Lung (tissue), 12 donors: ENCODE data around the gene NANOS2. TPM values are rescaled to one million over a fixed set of nuclear protein-coding genes. Genes with fewer than 3 reads are reported as not detected.

Experiments
- ATAC-seq: fragments of 200-7000 bp; cut with Tn5 transposase; one replicate; pipeline ENCODE4 v1.9.1; 2020; ENCODE audit warnings: moderate number of reproducible peaks; ENCODE audit not compliant: insufficient read depth, low FRiP score
- DNase-seq, 3 donors: peaks; one replicate each; pipeline ENCODE4 v3.0.0-alpha.2; 2013 to 2017
- H3K27ac ChIP-seq, 2 donors: one replicate each; pipeline ENCODE4 v1.5.1; 2013; ENCODE audit warnings: mild to moderate bottlenecking in 2 of 2, moderate library complexity in 2 of 2, control low read depth in 1 of 2, inconsistent platforms in 1 of 2, low read depth in 1 of 2, low read length in 1 of 2
- H3K27me3 ChIP-seq, 3 donors: one replicate each; pipeline ENCODE4 v1.5.1; 2013; ENCODE audit warnings: low read length in 2 of 3; ENCODE audit not compliant: control insufficient read depth in 3 of 3, insufficient read depth in 3 of 3
- H3K36me3 ChIP-seq, 4 donors: one replicate each; pipeline ENCODE4 v1.5.1; 2013; ENCODE audit warnings: low read length in 4 of 4, mild to moderate bottlenecking in 1 of 4, moderate library complexity in 1 of 4; ENCODE audit not compliant: control insufficient read depth in 4 of 4, insufficient read depth in 4 of 4
- H3K4me1 ChIP-seq, 5 donors: one replicate each; pipeline ENCODE4 v1.5.1; 2013; ENCODE audit warnings: low read length in 5 of 5, mild to moderate bottlenecking in 2 of 5, moderate library complexity in 1 of 5; ENCODE audit not compliant: control insufficient read depth in 5 of 5, insufficient read depth in 5 of 5
- H3K4me3 ChIP-seq: one replicate; pipeline ENCODE4 v1.5.1; 2013; ENCODE audit warnings: mild to moderate bottlenecking, control low read depth, moderate library complexity
- H3K9ac ChIP-seq, 2 donors: one replicate each; pipeline ENCODE4 v1.5.1; 2013; ENCODE audit warnings: low read length in 2 of 2, control low read depth in 1 of 2; ENCODE audit not compliant: insufficient read depth in 1 of 2
- H3K9me3 ChIP-seq, 4 donors: one replicate each; pipeline ENCODE4 v1.5.1; 2013; ENCODE audit warnings: low read length in 3 of 4, mild to moderate bottlenecking in 1 of 4, moderate library complexity in 1 of 4; ENCODE audit not compliant: control insufficient read depth in 4 of 4, insufficient read depth in 3 of 4
- WGBS, 2 donors: extraction: QIAGEN DNeasy Blood & Tissue Kit; methylation state at CpG; one replicate each; pipeline ENCODE4 v1.1.7; 2013; 5-methylcytosine and 5-hydroxymethylcytosine counted together
- polyA plus RNA-seq, 2 donors: library from polyadenylated mRNA; stranded (reverse); fragments of 200-250 nt; gene quantifications; one replicate each; pipeline ENCODE4 v1.2.1, GENCODE V29; 2013
- total RNA-seq, 2 donors: library from RNA; depleted of rRNA in 1 of 2; stranded (reverse); fragments of >200 nt in 1 of 2; gene quantifications; one replicate each; pipeline ENCODE4 v1.2.1, GENCODE V29; 2014 to 2021
- TF ChIP-seq, protein P1 (sequence below): IDR thresholded peaks from 2 replicates; pipeline ENCODE4 v1.5.1; 2012; ENCODE audit warnings: mild to moderate bottlenecking; ENCODE audit errors: control extremely low read depth, extremely low read depth
- donor health status: control.
- donor health status: control.
- donor health status: Bipolar disorder and iron deficiency.
- donor health status: healthy.
- donor health status: DM: yes; HTN: yes; CAD: no.

NANOS2 gene
- total and polyA plus RNA-seq, 4 donors = not detected

DNA sequence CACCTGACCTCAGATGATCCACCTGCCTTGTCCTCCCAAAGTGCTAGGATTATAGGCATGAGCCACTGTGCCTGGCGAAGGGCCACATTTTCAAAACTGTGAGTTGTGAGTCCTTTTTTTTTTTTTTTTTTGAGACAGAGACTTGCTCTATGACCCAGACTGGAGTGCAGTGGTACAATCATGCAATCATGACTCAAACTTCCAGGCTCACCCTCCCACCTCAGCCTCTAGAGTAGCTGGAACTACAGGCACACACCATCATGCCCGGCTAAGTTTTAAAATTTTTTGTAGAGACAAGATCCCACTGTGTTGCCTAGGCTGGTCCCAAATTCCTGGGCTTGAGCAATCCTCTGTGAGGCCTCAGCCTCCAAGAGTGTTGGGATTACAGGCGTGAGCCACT, 8.4 kb downstream of the NANOS2 start:
- WGBS, 2 donors = 86 to 90% methylated on average over 3 of the region's 3 CpGs
- Histone ChIP-seq H3K9ac (no peak overlapping the region), H3K27ac (no peak overlapping the region), H3K36me3 (no peaks in the 10 kb centered on the region), H3K4me3 (no peak overlapping the region), H3K27me3 (no peaks in the 10 kb centered on the region), H3K9me3 (no peaks in the 10 kb centered on the region), H3K4me1 (peaks cover 0 to 7% (median 3%) of the 10 kb centered on the region in 5 donors)
- DNase-seq (no peak), ATAC-seq (no peak)
- TF ChIP-seq, protein P1, sequence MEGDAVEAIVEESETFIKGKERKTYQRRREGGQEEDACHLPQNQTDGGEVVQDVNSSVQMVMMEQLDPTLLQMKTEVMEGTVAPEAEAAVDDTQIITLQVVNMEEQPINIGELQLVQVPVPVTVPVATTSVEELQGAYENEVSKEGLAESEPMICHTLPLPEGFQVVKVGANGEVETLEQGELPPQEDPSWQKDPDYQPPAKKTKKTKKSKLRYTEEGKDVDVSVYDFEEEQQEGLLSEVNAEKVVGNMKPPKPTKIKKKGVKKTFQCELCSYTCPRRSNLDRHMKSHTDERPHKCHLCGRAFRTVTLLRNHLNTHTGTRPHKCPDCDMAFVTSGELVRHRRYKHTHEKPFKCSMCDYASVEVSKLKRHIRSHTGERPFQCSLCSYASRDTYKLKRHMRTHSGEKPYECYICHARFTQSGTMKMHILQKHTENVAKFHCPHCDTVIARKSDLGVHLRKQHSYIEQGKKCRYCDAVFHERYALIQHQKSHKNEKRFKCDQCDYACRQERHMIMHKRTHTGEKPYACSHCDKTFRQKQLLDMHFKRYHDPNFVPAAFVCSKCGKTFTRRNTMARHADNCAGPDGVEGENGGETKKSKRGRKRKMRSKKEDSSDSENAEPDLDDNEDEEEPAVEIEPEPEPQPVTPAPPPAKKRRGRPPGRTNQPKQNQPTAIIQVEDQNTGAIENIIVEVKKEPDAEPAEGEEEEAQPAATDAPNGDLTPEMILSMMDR = no peak

DNA sequence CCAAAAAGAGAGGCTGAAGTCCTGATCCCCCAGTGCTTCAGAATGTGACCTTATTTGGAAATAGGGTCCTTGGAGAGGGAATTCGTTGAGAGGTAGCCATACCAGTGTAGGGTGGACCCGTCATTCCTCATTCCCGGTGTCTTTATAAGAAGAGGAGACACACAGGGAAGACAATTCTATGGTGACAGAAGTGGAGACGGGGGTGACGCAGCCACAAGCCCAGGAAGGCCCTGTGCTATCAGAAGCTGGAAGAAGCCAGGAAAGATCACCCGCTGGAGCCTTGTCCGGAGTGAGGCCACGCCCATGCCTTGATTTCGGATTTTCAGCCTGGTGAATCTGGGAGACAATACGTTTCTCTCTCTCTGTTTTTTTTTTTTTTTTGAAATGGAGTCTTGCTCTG, 9.6 kb downstream of the NANOS2 start:
- DNase-seq (no peak), ATAC-seq (no peak)
- Histone ChIP-seq H3K27me3 (no peaks in the 10 kb centered on the region), H3K27ac (no peak overlapping the region), H3K36me3 (peaks cover 0 to 1% (median 0%) of the 10 kb centered on the region in 4 donors), H3K4me3 (no peak overlapping the region), H3K9me3 (no peaks in the 10 kb centered on the region), H3K9ac (no peak overlapping the region), H3K4me1 (peaks cover 0 to 14% (median 6%) of the 10 kb centered on the region in 5 donors)
- 86 to 87% methylated on average over 10 of the region's 10 CpGs for WGBS, 2 donors
- TF ChIP-seq, protein P1 = no peak

DNA sequence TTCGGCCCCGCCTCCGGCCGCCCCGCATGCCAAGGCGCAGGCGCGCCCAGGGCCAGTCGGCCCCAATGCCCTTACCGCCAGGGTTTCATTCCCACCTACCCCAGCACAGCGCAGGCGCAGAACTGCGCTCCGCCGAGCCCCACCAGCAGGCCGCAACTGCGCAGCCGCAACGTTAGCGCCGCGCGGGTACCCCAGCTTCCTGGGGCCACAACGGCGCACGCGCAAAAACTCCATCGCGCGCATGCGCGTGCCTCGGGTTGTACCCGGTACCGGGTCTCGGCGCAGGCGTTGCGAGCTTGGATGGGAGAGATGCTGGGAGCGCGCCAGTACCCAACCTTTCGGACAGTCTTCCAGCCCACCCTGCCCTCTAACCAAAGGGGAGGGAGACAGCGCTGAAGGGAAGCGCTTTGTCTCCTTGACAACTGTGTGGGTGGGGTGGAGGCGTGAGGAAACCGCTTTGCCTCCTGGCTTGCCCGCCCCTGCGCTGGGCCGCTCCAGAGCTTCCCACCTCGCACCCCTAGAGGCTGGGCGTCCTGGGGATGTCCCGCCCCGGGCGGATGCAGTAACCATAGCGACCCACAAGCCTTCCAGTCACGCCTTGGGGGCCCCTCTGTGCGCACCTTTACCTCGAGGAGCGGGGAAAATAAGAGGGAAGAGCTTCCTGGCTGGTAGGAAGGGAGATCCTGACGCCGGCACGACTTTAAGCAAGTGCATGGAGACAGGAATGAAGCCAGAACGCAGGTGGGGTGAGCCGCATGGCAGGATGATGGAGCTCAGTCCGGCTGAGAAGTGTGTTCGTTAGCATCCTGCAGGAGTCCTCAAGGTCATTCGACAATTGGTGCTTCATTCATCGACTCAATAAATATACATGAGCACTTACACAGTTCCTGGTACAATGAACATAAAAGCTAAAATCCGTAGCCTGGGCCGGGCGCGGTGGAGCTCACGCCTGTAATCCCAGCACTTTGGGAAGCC, 11.6 kb downstream of the NANOS2 start:
- Histone ChIP-seq H3K4me1 (peaks cover 0 to 14% (median 6%) of the 10 kb centered on the region in 5 donors), H3K9ac (peak overlapping the region in 1 of 2 donors; percentile 23), H3K36me3 (peaks cover 2 to 8% (median 4%) of the 10 kb centered on the region in 4 donors), H3K9me3 (no peaks in the 10 kb centered on the region), H3K27ac (peak overlapping the region; percentile 57 to 62), H3K4me3 (peak overlapping the region; percentile 76), H3K27me3 (no peaks in the 10 kb centered on the region)
- WGBS, 2 donors = 1 to 2% methylated on average over 62 to 73 of the region's 73 CpGs
- TF ChIP-seq, protein P1 = no peak
- ATAC-seq = peak; percentile 95
- DNase-seq = peak; percentile 99
